ENCODE data around the gene NOL11.

- TF ChIP-seq POLR2AphosphoS5 (IDR thresholded peaks at IDR 0.05; ENCODE audit: borderline replicate concordance, low read depth, low read length) (no peak), EZH2 (IDR thresholded peaks at IDR 0.05) (no peak)
Measured at GRCh38 chr17:67713169-67713568, 4.6 kb upstream of the NOL11 start.
